22Rv1 (cell line): ENCODE measurements around the gene APOLD1.

Experiments used
- CTCF ChIP-seq: fragments of 450-650 bp; IDR thresholded peaks from 2 replicates; pipeline ENCODE4 v1.5.1; 2017; ENCODE audit warnings: mild to moderate bottlenecking
- ZFX ChIP-seq: fragments of 450-650 bp; IDR thresholded peaks from 2 replicates; pipeline ENCODE4 v1.6.1; 2017; ENCODE audit warnings: antibody characterized with exemption, borderline replicate concordance

- TF ChIP-seq CTCF, result no peak
- no peak for TF ChIP-seq ZFX
These were observed 26.1 kb upstream of the APOLD1 start for GRCh38 chr12:12759234-12759915.
